ENCODE results near the gene MYL6. TPM values are rescaled to one million over a fixed set of nuclear protein-coding genes. Genes with fewer than 3 reads are reported as not detected.

MYL6 gene
- total RNA-seq, 3 donors from 2014 or later = 1,884 to 3,185 (median 1,894) TPM

DNA sequence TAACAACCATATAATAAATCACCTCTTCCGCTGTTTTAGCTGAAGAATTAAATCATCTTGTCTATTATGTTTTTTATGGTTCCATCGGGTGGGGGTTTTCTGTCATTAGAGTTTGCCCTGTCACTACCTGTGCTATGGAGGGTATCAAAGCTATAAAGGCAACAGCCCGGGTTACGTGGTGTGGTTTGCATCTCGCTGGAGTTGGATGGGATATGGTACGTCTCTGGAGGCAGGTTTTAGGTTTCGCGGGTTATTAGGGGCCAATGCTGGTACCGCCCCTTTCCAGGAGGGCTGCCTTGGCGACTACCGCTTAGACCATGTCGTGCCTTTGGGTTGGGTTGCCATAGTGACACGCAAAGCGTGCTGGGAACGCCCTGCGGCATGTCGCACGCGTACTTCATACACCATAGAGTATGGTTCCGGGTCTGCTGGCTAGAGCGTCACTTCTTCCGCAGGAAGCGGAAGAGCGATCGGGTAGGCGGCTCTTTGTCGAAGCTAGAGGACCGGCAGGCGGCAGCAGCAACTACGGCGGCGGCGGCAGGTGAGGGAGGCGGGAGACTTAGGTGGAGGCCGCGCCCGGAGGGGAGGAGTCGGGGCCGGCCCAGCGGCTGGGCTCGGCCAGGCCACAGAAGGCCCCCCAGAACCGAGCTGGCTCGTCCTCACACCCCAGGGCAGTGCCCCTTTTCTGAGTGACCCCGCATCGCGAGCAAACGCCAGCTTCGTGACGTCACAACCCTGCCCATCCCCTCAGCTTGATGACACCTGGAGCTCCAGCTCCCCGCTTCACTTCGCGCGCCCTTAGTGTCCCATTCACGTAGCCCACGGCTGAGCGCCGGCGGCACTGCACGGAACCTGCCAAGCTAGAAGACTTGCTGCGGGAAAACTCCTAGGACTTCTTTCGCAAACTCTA, 40.1 kb upstream of the MYL6 start, which contains the start of gene ZC3H10:
TSS of gene ZC3H10 (plus strand) at position 489 of the 910 bp plus-strand sequence. CDS start 2,297 bp downstream, outside the sequence.
- peaks cover 16% of the 10 kb centered on the region for H3K4me1 ChIP-seq (ENCODE audit: low read depth)
- DNase-seq = peak; percentile 97 to 100 (median 99)
- peak; percentile 88 for ATAC-seq
- H3K9me3 ChIP-seq = no peaks in the 10 kb centered on the region
- TF ChIP-seq, protein P1, sequence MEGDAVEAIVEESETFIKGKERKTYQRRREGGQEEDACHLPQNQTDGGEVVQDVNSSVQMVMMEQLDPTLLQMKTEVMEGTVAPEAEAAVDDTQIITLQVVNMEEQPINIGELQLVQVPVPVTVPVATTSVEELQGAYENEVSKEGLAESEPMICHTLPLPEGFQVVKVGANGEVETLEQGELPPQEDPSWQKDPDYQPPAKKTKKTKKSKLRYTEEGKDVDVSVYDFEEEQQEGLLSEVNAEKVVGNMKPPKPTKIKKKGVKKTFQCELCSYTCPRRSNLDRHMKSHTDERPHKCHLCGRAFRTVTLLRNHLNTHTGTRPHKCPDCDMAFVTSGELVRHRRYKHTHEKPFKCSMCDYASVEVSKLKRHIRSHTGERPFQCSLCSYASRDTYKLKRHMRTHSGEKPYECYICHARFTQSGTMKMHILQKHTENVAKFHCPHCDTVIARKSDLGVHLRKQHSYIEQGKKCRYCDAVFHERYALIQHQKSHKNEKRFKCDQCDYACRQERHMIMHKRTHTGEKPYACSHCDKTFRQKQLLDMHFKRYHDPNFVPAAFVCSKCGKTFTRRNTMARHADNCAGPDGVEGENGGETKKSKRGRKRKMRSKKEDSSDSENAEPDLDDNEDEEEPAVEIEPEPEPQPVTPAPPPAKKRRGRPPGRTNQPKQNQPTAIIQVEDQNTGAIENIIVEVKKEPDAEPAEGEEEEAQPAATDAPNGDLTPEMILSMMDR (IDR thresholded peaks at IDR 0.05) = no peak
- peaks cover 4% of the 10 kb centered on the region for H3K36me3 ChIP-seq (ENCODE audit: low read depth)
- peak within 1 kb of the TSS; percentile 44 for H3K4me3 ChIP-seq
- intact Hi-C loops (cut with DNase I, micrococcal nuclease) = no loop called here

DNA sequence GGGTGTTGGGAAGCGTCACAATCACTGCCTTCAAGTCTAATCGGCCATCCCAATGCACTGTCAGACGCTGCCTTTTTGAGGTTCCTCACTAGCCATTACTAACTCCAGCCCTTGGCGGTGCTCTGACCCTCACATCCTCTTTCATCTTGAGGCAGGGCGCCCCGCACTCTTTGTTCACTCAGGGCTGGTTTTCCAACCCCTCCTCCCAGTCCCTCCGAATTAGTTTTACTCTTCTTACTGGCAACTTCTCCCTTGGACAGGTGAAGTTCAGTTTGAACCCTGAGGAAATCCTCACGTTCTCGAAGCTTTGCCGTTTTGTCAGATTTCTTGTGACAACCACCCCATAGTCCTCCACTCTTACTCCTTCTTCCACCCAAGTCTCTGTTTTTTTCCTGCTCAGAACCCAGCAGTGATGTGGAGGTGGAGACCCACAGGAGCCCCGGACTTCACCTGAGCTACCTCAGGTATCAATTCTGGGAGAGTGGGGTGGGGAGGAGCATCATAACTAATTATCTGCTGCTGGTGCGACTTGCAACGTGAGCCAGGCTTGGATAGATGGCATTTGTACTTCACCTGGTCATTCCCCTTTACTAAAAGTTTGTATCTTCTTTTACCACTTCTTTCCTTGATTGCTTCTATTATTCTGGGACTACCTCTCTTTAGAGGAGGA, 39.3 kb upstream of the MYL6 start:
- H3K9me3 ChIP-seq = no peaks in the 10 kb centered on the region
- ATAC-seq = peak; percentile 5
- peaks cover 16% of the 10 kb centered on the region for H3K4me1 ChIP-seq (ENCODE audit: low read depth)
- peaks cover 4% of the 10 kb centered on the region for H3K36me3 ChIP-seq (ENCODE audit: low read depth)
- peak overlapping the region; percentile 44 for H3K4me3 ChIP-seq
- TF ChIP-seq, protein P1 (IDR thresholded peaks at IDR 0.05) = no peak
- intact Hi-C loops (cut with DNase I, micrococcal nuclease) = no loop called here
- peak in 1 of 3 donors; percentile 61 for DNase-seq

DNA sequence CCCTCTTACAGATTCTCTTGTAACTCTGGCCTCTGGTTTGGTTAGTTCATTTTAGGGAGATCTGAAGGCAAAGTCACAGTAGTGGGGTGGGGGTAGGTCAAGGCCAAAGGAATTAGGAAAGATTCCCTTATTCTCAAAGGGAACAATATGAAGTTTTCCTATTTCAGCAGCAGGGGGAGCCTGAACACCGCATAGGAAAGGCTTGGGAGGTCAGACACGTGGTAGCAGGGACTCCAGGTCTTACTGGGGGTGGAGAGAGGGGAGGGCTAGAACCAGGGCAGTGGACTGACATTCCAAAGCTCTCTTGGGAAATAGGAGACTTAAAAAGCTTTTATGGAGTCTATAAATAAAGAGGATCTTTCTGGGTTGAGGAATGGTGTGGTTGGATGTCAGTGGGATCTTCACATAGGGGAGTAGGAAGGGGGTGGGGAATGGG, 38.8 kb upstream of the MYL6 start:
- Histone ChIP-seq H3K36me3 (ENCODE audit: low read depth) (peaks cover 4% of the 10 kb centered on the region), H3K4me1 (ENCODE audit: low read depth) (peaks cover 16% of the 10 kb centered on the region), H3K9me3 (no peaks in the 10 kb centered on the region), H3K4me3 (no peak overlapping the region)
- ATAC-seq (peak; percentile 35), DNase-seq (peak; percentile 61 to 64 (median 62))
- TF ChIP-seq, protein P1 (IDR thresholded peaks at IDR 0.05) = peak; percentile 44
- intact Hi-C loops (cut with DNase I, micrococcal nuclease) = no loop called here

DNA sequence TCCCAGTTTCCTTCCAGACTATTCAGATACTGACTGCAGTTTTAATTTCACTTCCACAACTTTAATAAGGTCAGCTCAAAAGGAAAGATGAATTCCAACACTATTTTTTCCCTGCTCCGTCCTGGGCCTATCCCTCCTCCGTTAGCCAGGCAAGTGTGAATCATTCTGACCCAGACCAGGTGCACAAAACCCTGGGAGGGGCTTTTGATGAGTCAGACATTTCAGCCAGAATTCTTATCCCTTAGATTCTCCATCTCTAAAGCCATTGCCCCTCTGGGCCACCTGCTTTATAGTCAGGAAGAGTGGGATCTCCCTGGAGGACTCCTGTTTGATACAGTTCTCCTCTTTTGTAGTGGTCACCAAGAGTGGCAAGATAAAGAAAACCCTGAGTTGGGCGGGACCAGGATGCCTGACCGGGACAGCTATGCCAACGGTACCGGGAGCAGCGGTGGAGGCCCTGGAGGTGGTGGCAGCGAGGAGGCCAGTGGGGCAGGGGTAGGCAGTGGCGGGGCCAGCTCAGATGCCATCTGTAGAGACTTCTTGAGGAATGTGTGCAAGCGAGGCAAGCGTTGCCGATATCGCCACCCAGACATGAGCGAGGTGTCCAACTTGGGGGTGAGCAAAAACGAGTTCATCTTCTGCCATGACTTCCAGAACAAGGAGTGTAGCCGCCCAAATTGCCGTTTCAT, 37.9 kb upstream of the MYL6 start:
- TF ChIP-seq, protein P1 (IDR thresholded peaks at IDR 0.05) = no peak
- ATAC-seq = no peak
- H3K36me3 ChIP-seq (ENCODE audit: low read depth) = peaks cover 4% of the 10 kb centered on the region

DNA sequence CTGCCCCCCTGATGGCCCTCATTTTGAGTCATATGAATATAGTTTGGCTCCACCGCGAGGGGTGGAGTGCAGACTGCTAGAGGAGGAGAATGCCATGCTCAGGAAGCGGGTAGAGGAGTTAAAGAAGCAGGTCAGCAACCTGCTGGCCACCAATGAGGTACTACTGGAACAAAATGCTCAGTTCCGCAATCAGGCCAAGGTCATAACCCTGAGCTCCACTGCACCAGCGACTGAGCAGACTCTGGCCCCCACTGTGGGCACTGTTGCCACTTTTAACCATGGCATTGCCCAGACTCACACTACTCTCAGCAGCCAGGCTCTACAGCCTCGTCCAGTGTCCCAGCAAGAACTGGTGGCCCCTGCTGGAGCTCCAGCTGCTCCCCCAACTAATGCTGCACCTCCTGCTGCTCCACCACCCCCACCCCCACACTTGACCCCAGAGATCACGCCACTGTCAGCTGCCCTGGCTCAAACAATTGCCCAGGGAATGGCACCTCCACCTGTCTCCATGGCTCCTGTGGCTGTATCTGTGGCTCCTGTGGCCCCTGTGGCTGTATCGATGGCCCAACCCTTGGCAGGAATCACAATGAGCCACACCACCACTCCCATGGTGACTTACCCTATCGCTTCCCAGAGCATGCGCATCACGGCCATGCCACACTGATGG, 36.8 kb upstream of the MYL6 start:
- DNase-seq (no peak), ATAC-seq (no peak)
- intact Hi-C loops (cut with DNase I, micrococcal nuclease) = loop anchor here in 1 of 2 donors (10.0 kb wide), 1 partner anchor 63 kb away; the partner anchor contains the start of gene SMARCC2
- Histone ChIP-seq H3K36me3 (ENCODE audit: low read depth) (peaks cover 4% of the 10 kb centered on the region), H3K4me1 (ENCODE audit: low read depth) (peaks cover 20% of the 10 kb centered on the region), H3K4me3 (no peak overlapping the region), H3K9me3 (no peaks in the 10 kb centered on the region)
- TF ChIP-seq, protein P1 (IDR thresholded peaks at IDR 0.05) = no peak

More for the DNA sequence above, 37.9 kb upstream of the MYL6 start:
- Histone ChIP-seq H3K4me3 (no peak overlapping the region), H3K4me1 (ENCODE audit: low read depth) (peaks cover 16% of the 10 kb centered on the region), H3K9me3 (no peaks in the 10 kb centered on the region)
- peak in 2 of 3 donors; percentile 48 to 62 for DNase-seq
- intact Hi-C loops (cut with DNase I, micrococcal nuclease) = loop anchor here in 1 of 2 donors (10.0 kb wide), 1 partner anchor 64 kb away; the partner anchor contains the start of gene SMARCC2

Measured in mucosa of descending colon (tissue), 3 donors.